GM23338 (cell line): ENCODE data around the gene SORCS2.

ENCODE experiments used
- CREB1 ChIP-seq: fragments of 250-450 bp; sonication (Bioruptor Pico); IDR thresholded peaks from 2 replicates; pipeline ENCODE4 v1.5.0; 2020; ENCODE audit warnings: low read depth, mild to moderate bottlenecking, moderate library complexity
- ETS1 ChIP-seq: IDR thresholded peaks from 2 replicates; pipeline ENCODE4 v1.6.1; 2016; ENCODE audit warnings: antibody characterized with exemption
- EZH2 ChIP-seq: fragments of 200-600 bp; sonication (generic); IDR thresholded peaks from one replicate; pipeline ENCODE4 v1.8.0; 2017; ENCODE audit warnings: antibody characterized with exemption, mild to moderate bottlenecking, low read depth; ENCODE audit not compliant: unreplicated experiment
- EZH2phosphoT487 ChIP-seq: fragments of 200-600 bp; sonication (generic); IDR thresholded peaks from one replicate; pipeline ENCODE4 v1.8.1; 2018; ENCODE audit warnings: antibody characterized with exemption; ENCODE audit not compliant: unreplicated experiment
- JUNB ChIP-seq: IDR thresholded peaks from one replicate; pipeline ENCODE4 v1.6.1; 2016; ENCODE audit warnings: antibody characterized with exemption; ENCODE audit not compliant: unreplicated experiment
- NANOG ChIP-seq: IDR thresholded peaks from 2 replicates; pipeline ENCODE4 v1.6.1; 2016; ENCODE audit warnings: antibody characterized with exemption, borderline replicate concordance
- POLR2AphosphoS5 ChIP-seq: IDR thresholded peaks from 2 replicates; pipeline ENCODE4 v1.6.1; 2016; ENCODE audit warnings: antibody characterized with exemption, low read depth
- REST ChIP-seq: IDR thresholded peaks from one replicate; pipeline ENCODE4 v1.6.1; 2018; ENCODE audit warnings: antibody characterized with exemption; ENCODE audit not compliant: unreplicated experiment
- STAT1 ChIP-seq: IDR thresholded peaks from one replicate; pipeline ENCODE4 v1.6.1; 2016; ENCODE audit warnings: antibody characterized with exemption; ENCODE audit not compliant: unreplicated experiment
- ZNF331 ChIP-seq: fragments of 250-450 bp; sonication (Bioruptor Pico); IDR thresholded peaks from 2 replicates; pipeline ENCODE4 v1.5.0; 2020; ENCODE audit warnings: low read depth, mild to moderate bottlenecking, moderate library complexity
- TF ChIP-seq, protein P1 (sequence below), 2 experiments: fragments of 200-600 bp in 1 of 2; sonication (generic) in 1 of 2; conservative IDR thresholded peaks; 2 replicates each; pipeline versions ENCODE4 v1.5.1 to v1.6.1; 2016 to 2017; ENCODE audit warnings: antibody characterized with exemption in 2 of 2, low read depth in 2 of 2, mild to moderate bottlenecking in 2 of 2, moderate library complexity in 1 of 2

DNA sequence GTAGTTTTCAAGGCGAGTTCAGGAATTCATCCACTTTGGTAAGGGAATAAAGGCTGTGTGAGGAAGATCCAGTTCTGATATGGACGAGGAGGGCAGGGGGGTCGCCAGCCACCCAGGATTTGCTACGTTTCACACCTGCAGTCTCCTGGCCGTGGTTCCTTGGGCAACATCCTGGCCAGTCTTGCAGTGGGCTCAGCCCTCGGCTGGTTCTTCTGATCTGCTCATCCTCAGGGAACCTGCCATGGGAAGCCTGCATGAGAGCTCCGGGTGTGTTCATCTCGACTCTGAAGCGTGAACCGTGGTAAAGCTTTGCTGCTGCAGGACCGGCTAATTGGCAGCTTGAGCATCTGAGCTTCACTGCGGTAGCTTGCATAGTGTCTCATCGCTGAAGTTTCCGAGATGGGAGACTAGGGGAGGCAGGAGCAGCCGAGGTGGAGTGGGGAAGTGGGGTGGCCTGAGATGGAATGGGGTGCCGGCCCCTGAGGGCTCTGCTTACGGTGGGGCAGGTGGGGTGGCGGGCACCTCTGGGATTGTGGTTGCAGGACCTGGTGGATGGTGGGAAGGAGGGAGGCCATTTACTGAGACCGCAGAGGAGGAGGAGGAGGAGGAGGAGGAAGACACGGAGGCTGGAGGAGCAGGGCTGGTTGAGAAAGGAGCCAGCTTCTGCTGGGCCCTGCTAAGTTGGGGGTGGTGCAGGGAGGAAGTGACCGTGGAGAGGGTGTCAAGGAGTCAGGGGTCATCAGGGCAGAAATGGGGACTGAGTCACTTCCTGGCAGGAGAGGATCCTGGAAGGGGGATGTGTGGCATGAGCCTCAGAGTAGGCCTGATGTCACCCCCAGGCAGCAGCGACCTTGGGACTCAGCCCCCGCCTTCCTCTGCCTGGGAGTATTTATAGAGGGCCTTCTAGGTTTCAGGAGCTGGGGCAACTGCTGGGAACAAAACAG, 455.5 kb downstream of the SORCS2 start:
- TF ChIP-seq, protein P1, sequence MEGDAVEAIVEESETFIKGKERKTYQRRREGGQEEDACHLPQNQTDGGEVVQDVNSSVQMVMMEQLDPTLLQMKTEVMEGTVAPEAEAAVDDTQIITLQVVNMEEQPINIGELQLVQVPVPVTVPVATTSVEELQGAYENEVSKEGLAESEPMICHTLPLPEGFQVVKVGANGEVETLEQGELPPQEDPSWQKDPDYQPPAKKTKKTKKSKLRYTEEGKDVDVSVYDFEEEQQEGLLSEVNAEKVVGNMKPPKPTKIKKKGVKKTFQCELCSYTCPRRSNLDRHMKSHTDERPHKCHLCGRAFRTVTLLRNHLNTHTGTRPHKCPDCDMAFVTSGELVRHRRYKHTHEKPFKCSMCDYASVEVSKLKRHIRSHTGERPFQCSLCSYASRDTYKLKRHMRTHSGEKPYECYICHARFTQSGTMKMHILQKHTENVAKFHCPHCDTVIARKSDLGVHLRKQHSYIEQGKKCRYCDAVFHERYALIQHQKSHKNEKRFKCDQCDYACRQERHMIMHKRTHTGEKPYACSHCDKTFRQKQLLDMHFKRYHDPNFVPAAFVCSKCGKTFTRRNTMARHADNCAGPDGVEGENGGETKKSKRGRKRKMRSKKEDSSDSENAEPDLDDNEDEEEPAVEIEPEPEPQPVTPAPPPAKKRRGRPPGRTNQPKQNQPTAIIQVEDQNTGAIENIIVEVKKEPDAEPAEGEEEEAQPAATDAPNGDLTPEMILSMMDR (conservative IDR thresholded peaks at IDR 0.05; ENCODE audit: low read depth in 2 of 2), result no peak
- TF ChIP-seq EZH2, result no peak
- no peak for TF ChIP-seq CREB1 (CRISPR knock-in tag)
- no peak for TF ChIP-seq POLR2AphosphoS5
- no peak for TF ChIP-seq ETS1
- TF ChIP-seq REST, result no peak
- TF ChIP-seq STAT1, result no peak
- no peak for TF ChIP-seq EZH2phosphoT487
- TF ChIP-seq JUNB, result no peak
- TF ChIP-seq ZNF331 (CRISPR knock-in tag), result no peak
- TF ChIP-seq NANOG, result no peak
